Keratinocyte (primary cell): ENCODE results near the gene ITGAD. TPM values are rescaled to one million over a fixed set of nuclear protein-coding genes. Genes with fewer than 3 reads are reported as not detected.

Source experiments
- DNase-seq: peaks from one replicate; pipeline ENCODE4 v3.0.0-alpha.2; 2011; ENCODE audit warnings: low read depth, missing footprints, low spot score
- FAIRE-seq: peaks from 2 replicates; lab custom pipeline; 2011; peaks lifted over from hg19 to GRCh38; lab: Jason Lieb, UNC
- H2AFZ ChIP-seq: 2 replicates; pipeline ENCODE4 v1.6.0; 2012; ENCODE audit warnings: low read length, control low read depth, inconsistent platforms; ENCODE audit not compliant: control insufficient read depth
- H3K27ac ChIP-seq: 2 replicates; pipeline ENCODE4 v1.5.1; 2011; ENCODE audit warnings: low read length; ENCODE audit not compliant: control insufficient read depth, insufficient read depth
- H3K27me3 ChIP-seq: 3 replicates; pipeline ENCODE4 v1.6.0; 2011; ENCODE audit warnings: low read length; ENCODE audit not compliant: control insufficient read depth, insufficient read depth; ENCODE audit errors: extremely low read depth
- H3K36me3 ChIP-seq, 2 experiments: 2 replicates in 1 of 2; 3 replicates in 1 of 2; pipeline ENCODE4 v1.5.1; 2011; ENCODE audit warnings: low read length in 2 of 2, mild to moderate bottlenecking in 1 of 2; ENCODE audit not compliant: control insufficient read depth in 2 of 2, insufficient read depth in 2 of 2; ENCODE audit errors: extremely low read depth in 1 of 2
- H3K4me1 ChIP-seq: 3 replicates; pipeline ENCODE4 v1.5.1; 2011; ENCODE audit warnings: low read length; ENCODE audit not compliant: control insufficient read depth, insufficient read depth; ENCODE audit errors: extremely low read depth
- H3K4me2 ChIP-seq: 3 replicates; pipeline ENCODE4 v1.6.0; 2011; ENCODE audit warnings: low read depth, low read length; ENCODE audit not compliant: control insufficient read depth, insufficient read depth; ENCODE audit errors: extremely low read depth
- H3K4me3 ChIP-seq, 3 experiments: fragments of 200-600 bp in 1 of 3; sonication (generic) in 1 of 3; 2 replicates in 2 of 3; 3 replicates in 1 of 3; pipeline ENCODE4 v1.5.1; 2011 to 2016; ENCODE audit warnings: low read length in 3 of 3, mild to moderate bottlenecking in 3 of 3, control low read depth in 2 of 3, inconsistent platforms in 1 of 3, low read depth in 1 of 3, mixed read lengths in 1 of 3, mixed run types in 1 of 3, moderate library complexity in 1 of 3; ENCODE audit not compliant: control insufficient read depth in 2 of 3, insufficient read depth in 2 of 3; ENCODE audit errors: extremely low read depth in 1 of 3
- H3K79me2 ChIP-seq: 2 replicates; pipeline ENCODE4 v1.6.0; 2012; ENCODE audit warnings: low read length; ENCODE audit not compliant: control insufficient read depth, insufficient read depth
- H3K9ac ChIP-seq: 3 replicates; pipeline ENCODE4 v1.6.0; 2011; ENCODE audit warnings: low read length; ENCODE audit not compliant: control insufficient read depth, insufficient read depth; ENCODE audit errors: extremely low read depth
- H3K9me1 ChIP-seq: 3 replicates; pipeline ENCODE4 v1.6.0; 2011; ENCODE audit warnings: low read length; ENCODE audit not compliant: control insufficient read depth, insufficient read depth; ENCODE audit errors: extremely low read depth
- H3K9me3 ChIP-seq: 2 replicates; pipeline ENCODE4 v1.5.1; 2012; ENCODE audit warnings: low read depth, low read length; ENCODE audit not compliant: control insufficient read depth
- H4K20me1 ChIP-seq: 3 replicates; pipeline ENCODE4 v1.6.0; 2011; ENCODE audit warnings: low read length; ENCODE audit not compliant: control insufficient read depth, insufficient read depth; ENCODE audit errors: extremely low read depth
- CTCF ChIP-seq, 3 experiments: IDR thresholded peaks in 1 of 3; conservative IDR thresholded peaks in 1 of 3; optimal IDR thresholded peaks in 1 of 3; 2 replicates in 2 of 3; 3 replicates in 1 of 3; pipeline versions ENCODE3 to v1.5.1; 2011; ENCODE audit warnings: low read length in 3 of 3, mild to moderate bottlenecking in 3 of 3, moderate library complexity in 2 of 3, control low read depth in 1 of 3, inconsistent platforms in 1 of 3; ENCODE audit not compliant: insufficient read depth in 2 of 3; ENCODE audit errors: extremely low read depth in 1 of 3
- EZH2 ChIP-seq: IDR thresholded peaks from one replicate; pipeline ENCODE4 v1.6.1; 2012; ENCODE audit warnings: inconsistent platforms, mild to moderate bottlenecking, low read length, moderate library complexity
- dilution Hi-C: fragments of 300-500 bp; cut with MboI; formaldehyde crosslinking; loops from one replicate; pipeline ENCODE4 v1.7.0; 2020; ENCODE audit warnings: low sequenced_read_pairs; ENCODE audit not compliant: extremely low pct_ligation_motif_present
- polyA plus RNA-seq, 5 experiments: library from polyadenylated mRNA; depleted of rRNA in 3 of 5; stranded (reverse) in 3 of 5; stranded (forward) in 1 of 5; unstranded in 1 of 5; fragments of >200 nt; gene quantifications; 1 replicate in 1 of 5; 2 replicates in 3 of 5; 3 replicates in 1 of 5; pipeline versions ENCODE4 v1.2.1 to v1.2.3, GENCODE V29; 2011 to 2012; ENCODE audit warnings: missing spikeins in 2 of 5, low read depth in 1 of 5, low replicate concordance in 1 of 5

ITGAD gene
- polyA plus RNA-seq, 1 donor (not counting 4 experiments of a cell fraction or from before 2014, with no cell fraction given), result not detected

GRCh38 chr16:31351942-31352325 lies 41.2 kb upstream of the ITGAD start:
- H3K79me2 ChIP-seq, result no peaks in the 10 kb centered on the region
- H3K27me3 ChIP-seq, result no peaks in the 10 kb centered on the region
- no peaks in the 10 kb centered on the region for H4K20me1 ChIP-seq
- H3K4me2 ChIP-seq, result no peak overlapping the region
- no peaks in the 10 kb centered on the region for H3K9me3 ChIP-seq
- H3K4me3 ChIP-seq, result no peak overlapping the region
- H3K9me1 ChIP-seq, result no peaks in the 10 kb centered on the region
- no peaks in the 10 kb centered on the region for H3K36me3 ChIP-seq
- dilution Hi-C loops, result no loop called here
- DNase-seq (no peak), FAIRE-seq (no peak)
- TF ChIP-seq CTCF (optimal IDR thresholded peaks at IDR 0.05 in 1 of 3, IDR thresholded peaks at IDR 0.05 in 1 of 3, conservative IDR thresholded peaks at IDR 0.05 in 1 of 3; ENCODE audit: extremely low read depth in 1 of 3, insufficient read depth in 2 of 3, low read length in 3 of 3), result no peak
- H3K27ac ChIP-seq, result no peak overlapping the region
- H2AFZ ChIP-seq, result no peak overlapping the region
- H3K9ac ChIP-seq, result no peak overlapping the region
- H3K4me1 ChIP-seq, result no peaks in the 10 kb centered on the region

- DNase-seq, result no peak
- Histone ChIP-seq H3K79me2 (no peaks in the 10 kb centered on the region), H3K27ac (no peak overlapping the region), H3K4me2 (no peak overlapping the region), H3K4me1 (no peaks in the 10 kb centered on the region), H3K9me3 (no peaks in the 10 kb centered on the region), H4K20me1 (no peaks in the 10 kb centered on the region), H2AFZ (no peak overlapping the region), H3K9me1 (no peaks in the 10 kb centered on the region), H3K9ac (no peak overlapping the region), H3K36me3 (no peaks in the 10 kb centered on the region), H3K4me3 (no peak overlapping the region), H3K27me3 (no peaks in the 10 kb centered on the region)
- dilution Hi-C loops, result no loop called here
- TF ChIP-seq EZH2 (no peak), CTCF (optimal IDR thresholded peaks at IDR 0.05 in 1 of 3, IDR thresholded peaks at IDR 0.05 in 1 of 3, conservative IDR thresholded peaks at IDR 0.05 in 1 of 3; ENCODE audit: extremely low read depth in 1 of 3, insufficient read depth in 2 of 3, low read length in 3 of 3) (no peak)
- no peak for FAIRE-seq
Measured at GRCh38 chr16:31352376-31353115, 40.6 kb upstream of the ITGAD start.
